ENCODE measurements around the gene MLKL. TPM values are rescaled to one million over a fixed set of nuclear protein-coding genes. Genes with fewer than 3 reads are reported as not detected.

The MLKL gene
- total RNA-seq, 3 donors from 2014 or later, result 13.3 to 22.6 (median 14.9) TPM

GRCh38 chr16:74700116-74700437 lies 585 bp downstream of the MLKL start:
- DNase-seq (ENCODE audit: low spot score in 2 of 2), result no peak
- Histone ChIP-seq H3K27ac (peak overlapping the region; percentile 80 to 85), H3K27me3 (no peaks in the 10 kb centered on the region), H3K36me3 (no peaks in the 10 kb centered on the region), H3K4me1 (no peaks in the 10 kb centered on the region), H3K9me3 (no peaks in the 10 kb centered on the region), H3K4me3 (peak overlapping the region; percentile 73 to 93 (median 88))
- intact Hi-C loops (cut with DNase I; ENCODE audit: low total_unique reads), result no loop called here
- TF ChIP-seq POLR2A (IDR thresholded peaks at IDR 0.05), result no peak
- no peak for TF ChIP-seq CTCF (IDR thresholded peaks at IDR 0.05)
- no peak for TF ChIP-seq POLR2AphosphoS5 (IDR thresholded peaks at IDR 0.05)

GRCh38 chr16:74699666-74700065 lies 996 bp downstream of the MLKL start:
- Histone ChIP-seq H3K27ac (no peak overlapping the region), H3K36me3 (no peaks in the 10 kb centered on the region), H3K9me3 (no peaks in the 10 kb centered on the region), H3K4me1 (no peaks in the 10 kb centered on the region), H3K4me3 (peak overlapping the region; percentile 73 to 93 (median 88)), H3K27me3 (no peaks in the 10 kb centered on the region)
- DNase-seq (ENCODE audit: low spot score in 2 of 2), result no peak
- intact Hi-C loops (cut with DNase I; ENCODE audit: low total_unique reads), result loop anchor here (5.0 kb wide), 1 partner anchor 273 kb away; no protein-coding TSS in a partner anchor
- no peak for TF ChIP-seq CTCF (IDR thresholded peaks at IDR 0.05)
- TF ChIP-seq POLR2A (IDR thresholded peaks at IDR 0.05), result no peak
- no peak for TF ChIP-seq POLR2AphosphoS5 (IDR thresholded peaks at IDR 0.05)

- intact Hi-C loops (cut with DNase I; ENCODE audit: low total_unique reads), result loop anchor here (5.0 kb wide), 1 partner anchor 274 kb away; no protein-coding TSS in a partner anchor
- TF ChIP-seq POLR2A (IDR thresholded peaks at IDR 0.05) (no peak), POLR2AphosphoS5 (IDR thresholded peaks at IDR 0.05) (no peak), CTCF (IDR thresholded peaks at IDR 0.05) (no peak)
- H3K9me3 ChIP-seq, result no peaks in the 10 kb centered on the region
- no peaks in the 10 kb centered on the region for H3K36me3 ChIP-seq
- peak overlapping the region in 1 of 3 donors; percentile 29 for H3K4me3 ChIP-seq
- H3K4me1 ChIP-seq, result no peaks in the 10 kb centered on the region
- no peaks in the 10 kb centered on the region for H3K27me3 ChIP-seq
- no peak overlapping the region for H3K27ac ChIP-seq
- no peak for DNase-seq (ENCODE audit: low spot score in 2 of 2)
Measured at GRCh38 chr16:74698222-74698621, 2.4 kb downstream of the MLKL start.

GRCh38 chr16:74695450-74696422 lies 4.9 kb downstream of the MLKL start:
- peak overlapping the region; percentile 35 to 74 for H3K27ac ChIP-seq
- peak; percentile 61 to 79 for DNase-seq (ENCODE audit: low spot score in 2 of 2)
- no peak for TF ChIP-seq CTCF (IDR thresholded peaks at IDR 0.05)
- TF ChIP-seq POLR2A (IDR thresholded peaks at IDR 0.05), result no peak
- TF ChIP-seq POLR2AphosphoS5 (IDR thresholded peaks at IDR 0.05), result no peak

More at GRCh38 chr16:74695450-74696422, 4.9 kb downstream of the MLKL start:
- intact Hi-C loops (cut with DNase I; ENCODE audit: low total_unique reads), result loop anchor here (5.0 kb wide), 1 partner anchor 277 kb away; no protein-coding TSS in a partner anchor
- H3K36me3 ChIP-seq, result no peaks in the 10 kb centered on the region
- H3K27me3 ChIP-seq, result no peaks in the 10 kb centered on the region
- no peaks in the 10 kb centered on the region for H3K9me3 ChIP-seq
- no peaks in the 10 kb centered on the region for H3K4me1 ChIP-seq
- peak overlapping the region; percentile 30 to 69 (median 52) for H3K4me3 ChIP-seq

Measured in breast epithelium (tissue), 4 donors.